HepG2 (cell line): ENCODE measurements around the gene CCDC73. TPM values are rescaled to one million over a fixed set of nuclear protein-coding genes. Genes with fewer than 3 reads are reported as not detected.
A peak's percentile ranks its signal among the peaks of the same experiment; 100 is the strongest.

Experiments used
- BCLAF1 ChIP-seq: fragments of 450-650 bp; IDR thresholded peaks from 2 replicates; pipeline ENCODE4 v1.6.1; 2017; ENCODE audit warnings: mild to moderate bottlenecking
- NR2F2 ChIP-seq: IDR thresholded peaks from 2 replicates; pipeline ENCODE4 v1.6.1; 2012; ENCODE audit warnings: low read depth, inconsistent platforms, borderline replicate concordance
- ONECUT2 ChIP-seq: sonication (generic); formaldehyde crosslinking; IDR thresholded peaks from 2 replicates; pipeline ENCODE4 v1.4.0; 2020; ENCODE audit warnings: missing genetic modification reagents
- POLR2AphosphoS2 ChIP-seq: IDR thresholded peaks from 2 replicates; pipeline ENCODE4 v1.6.1; 2011; ENCODE audit warnings: low read depth, low read length, improper control_type of control experiment
- SP140L ChIP-seq: sonication (generic); formaldehyde crosslinking; IDR thresholded peaks from 2 replicates; pipeline ENCODE4 v1.4.0; 2020; ENCODE audit warnings: missing genetic modification reagents, borderline replicate concordance
- ZBTB40 ChIP-seq, 2 experiments: fragments of 450-650 bp in 1 of 2; sonication (generic) in 1 of 2; formaldehyde crosslinking in 1 of 2; IDR thresholded peaks; 2 replicates each; pipeline versions ENCODE4 v1.6.1 to v1.8.0; 2016 to 2022; ENCODE audit warnings: antibody characterized with exemption in 1 of 2, mild to moderate bottlenecking in 1 of 2, missing genetic modification reagents in 1 of 2
- ZBTB7A ChIP-seq: sonication (generic); formaldehyde crosslinking; IDR thresholded peaks from 2 replicates; pipeline ENCODE4 v1.8.0; 2022; ENCODE audit warnings: mild to moderate bottlenecking, missing genetic modification reagents
- ZNF224 ChIP-seq: sonication (generic); formaldehyde crosslinking; IDR thresholded peaks from 2 replicates; pipeline ENCODE4 v1.5.0; 2020; ENCODE audit warnings: mild to moderate bottlenecking, missing genetic modification reagents
- ZNF292 ChIP-seq: sonication (generic); formaldehyde crosslinking; IDR thresholded peaks from 2 replicates; pipeline ENCODE4 v1.8.1; 2022; ENCODE audit warnings: mild to moderate bottlenecking, low read depth, missing genetic modification reagents, borderline replicate concordance
- ZNF296 ChIP-seq: sonication (generic); formaldehyde crosslinking; conservative IDR thresholded peaks from 2 replicates; pipeline ENCODE4 v1.5.0; 2020; ENCODE audit warnings: mild to moderate bottlenecking, missing genetic modification reagents
- ZNF333 ChIP-seq: sonication (generic); formaldehyde crosslinking; IDR thresholded peaks from 2 replicates; pipeline ENCODE4 v1.4.0; 2020; ENCODE audit warnings: mild to moderate bottlenecking, missing genetic modification reagents, borderline replicate concordance
- polyA plus RNA-seq, 8 experiments: library from polyadenylated mRNA; depleted of rRNA in 3 of 8; stranded (reverse) in 7 of 8; unstranded in 1 of 8; fragments of >200 nt; fragmentation: Illumina TruSeq in 4 of 8; extraction: Trizol in 4 of 8; gene quantifications; 2 replicates each; pipeline versions ENCODE4 v1.2.1 to v1.2.3, GENCODE V29; 2011 to 2016; ENCODE audit warnings: low read depth in 4 of 8, missing spikeins in 1 of 8, mixed read lengths in 1 of 8; ENCODE audit not compliant: insufficient read depth in 1 of 8
- total RNA-seq, 5 experiments: library from RNA; depleted of rRNA; stranded (reverse); fragments of >200 nt; fragmentation: Illumina TruSeq; extraction: Trizol; gene quantifications; 2 replicates each; pipeline ENCODE4 v1.2.3, GENCODE V29; 2016; ENCODE audit warnings: low read depth in 1 of 5
- TF ChIP-seq, protein P1 (sequence below): sonication (generic); formaldehyde crosslinking; IDR thresholded peaks from 2 replicates; pipeline ENCODE4 v1.5.1; 2020; ENCODE audit warnings: missing genetic modification reagents, mild to moderate bottlenecking, borderline replicate concordance
- TF ChIP-seq, protein P2 (sequence below): sonication (generic); formaldehyde crosslinking; IDR thresholded peaks from 2 replicates; pipeline ENCODE4 v1.4.0; 2020; ENCODE audit warnings: missing genetic modification reagents

Gene CCDC73
- total and polyA plus RNA-seq, 2 of the 13 experiments (the other 11 are each of a cell fraction or from before 2014, with no cell fraction given) = 0.01 to 0.11 TPM

GRCh38 chr11:32583459-32584271 is 210.8 kb downstream of the CCDC73 start, which contains the start of gene EIF3M (continued):
- TF ChIP-seq ONECUT2 (CRISPR knock-in tag) (peak; percentile 45; the same call in 1 of the 2 replicates), NR2F2 (no peak), SP140L (0 out of 2 replicates have a peak, but pooled peaks have one; percentile 19), ZBTB40 (IDR thresholded peaks at IDR 0.05) (peak; percentile 76), ZBTB40 (CRISPR knock-in tag; IDR thresholded peaks at IDR 0.05) (peak; percentile 76), ZBTB7A (CRISPR knock-in tag) (no peak), ZNF296 (CRISPR knock-in tag) (no peak), ZNF333 (CRISPR knock-in tag) (peak; percentile 43; the same call in 1 of the 2 replicates), BCLAF1 (no peak), ZNF224 (CRISPR knock-in tag) (peak; percentile 67; the same call in 1 of the 2 replicates), ZNF292 (CRISPR knock-in tag) (peak; percentile 58), POLR2AphosphoS2 (no peak)
- TF ChIP-seq, protein P1, sequence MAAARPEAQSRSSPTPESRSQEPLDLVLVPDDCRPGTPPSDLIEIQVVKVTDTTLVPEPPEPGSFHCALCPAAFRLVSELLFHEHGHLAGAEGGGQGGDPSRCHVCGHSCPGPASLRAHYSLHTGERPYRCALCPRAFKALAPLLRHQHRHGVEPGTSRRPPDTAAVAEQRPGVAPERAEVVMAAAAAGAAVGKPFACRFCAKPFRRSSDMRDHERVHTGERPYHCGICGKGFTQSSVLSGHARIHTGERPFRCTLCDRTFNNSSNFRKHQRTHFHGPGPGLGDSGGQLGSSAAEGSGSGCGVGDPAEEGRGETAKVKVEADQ (CRISPR knock-in tag) = no peak; the same call in 1 of the 2 replicates
- TF ChIP-seq, protein P2, sequence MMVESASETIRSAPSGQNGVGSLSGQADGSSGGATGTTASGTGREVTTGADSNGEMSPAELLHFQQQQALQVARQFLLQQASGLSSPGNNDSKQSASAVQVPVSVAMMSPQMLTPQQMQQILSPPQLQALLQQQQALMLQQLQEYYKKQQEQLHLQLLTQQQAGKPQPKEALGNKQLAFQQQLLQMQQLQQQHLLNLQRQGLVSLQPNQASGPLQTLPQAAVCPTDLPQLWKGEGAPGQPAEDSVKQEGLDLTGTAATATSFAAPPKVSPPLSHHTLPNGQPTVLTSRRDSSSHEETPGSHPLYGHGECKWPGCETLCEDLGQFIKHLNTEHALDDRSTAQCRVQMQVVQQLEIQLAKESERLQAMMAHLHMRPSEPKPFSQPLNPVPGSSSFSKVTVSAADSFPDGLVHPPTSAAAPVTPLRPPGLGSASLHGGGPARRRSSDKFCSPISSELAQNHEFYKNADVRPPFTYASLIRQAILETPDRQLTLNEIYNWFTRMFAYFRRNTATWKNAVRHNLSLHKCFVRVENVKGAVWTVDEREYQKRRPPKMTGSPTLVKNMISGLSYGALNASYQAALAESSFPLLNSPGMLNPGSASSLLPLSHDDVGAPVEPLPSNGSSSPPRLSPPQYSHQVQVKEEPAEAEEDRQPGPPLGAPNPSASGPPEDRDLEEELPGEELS (CRISPR knock-in tag) = peak; percentile 62
